SK-N-MC (cell line): ENCODE data around the gene CCDC88C.

Experiments used
- DNase-seq: peaks from one replicate; pipeline ENCODE4 v3.0.0-alpha.2; 2011; ENCODE audit warnings: low read depth, low spot score
- H3K27ac ChIP-seq: fragments of 200-600 bp; sonication (generic); 2 replicates; pipeline ENCODE4 v1.5.1; 2016; ENCODE audit warnings: mixed run types
- H3K36me3 ChIP-seq: fragments of 200-600 bp; sonication (generic); 2 replicates; pipeline ENCODE4 v1.6.1; 2017; ENCODE audit warnings: antibody characterized with exemption, low read length, mixed read lengths; ENCODE audit not compliant: insufficient read depth
- H3K4me3 ChIP-seq: fragments of 200-600 bp; sonication (generic); 2 replicates; pipeline ENCODE4 v1.5.1; 2016
- H3K9ac ChIP-seq: fragments of 200-600 bp; sonication (generic); 2 replicates; pipeline ENCODE4 v1.8.0; 2017; ENCODE audit warnings: mixed run types, mixed read lengths; ENCODE audit not compliant: insufficient read length
- H3K9me3 ChIP-seq: fragments of 200-600 bp; sonication (generic); 2 replicates; pipeline ENCODE4 v1.6.1; 2017; ENCODE audit warnings: low read depth, mild to moderate bottlenecking, antibody characterized with exemption, low read length, moderate library complexity, mixed read lengths
- EZH2 ChIP-seq: fragments of 200-600 bp; sonication (generic); IDR thresholded peaks from one replicate; pipeline ENCODE4 v1.6.1; 2017; ENCODE audit warnings: antibody characterized with exemption
- FOXP2 ChIP-seq: optimal IDR thresholded peaks from 2 replicates; pipeline ENCODE3; 2011; ENCODE audit warnings: mild to moderate bottlenecking, moderate library complexity; ENCODE audit not compliant: insufficient read depth; ENCODE audit errors: extremely low read length, control extremely low read depth
- POLR2AphosphoS5 ChIP-seq: IDR thresholded peaks from 2 replicates; pipeline ENCODE4 v1.6.1; 2012; ENCODE audit warnings: mild to moderate bottlenecking, low read depth, low read length, borderline replicate concordance

CCDC88C gene

GRCh38 chr14:91223028-91223783 is 194.4 kb downstream of the CCDC88C start:
- TF ChIP-seq FOXP2: no peak
- TF ChIP-seq POLR2AphosphoS5: no peak
- no peak for TF ChIP-seq EZH2
- Histone ChIP-seq H3K9me3 (no peaks in the 10 kb centered on the region), H3K27ac (no peak overlapping the region), H3K36me3 (no peaks in the 10 kb centered on the region), H3K9ac (no peak overlapping the region), H3K4me3 (no peak overlapping the region)
- no peak for DNase-seq
